HL-60 (cell line): ENCODE measurements around the gene DBNDD2.

Experiments
- POLR2AphosphoS5 ChIP-seq: IDR thresholded peaks from 2 replicates; pipeline ENCODE4 v1.6.1; 2012; ENCODE audit warnings: low read depth
- REST ChIP-seq: IDR thresholded peaks from 2 replicates; pipeline ENCODE4 v1.6.1; 2012; ENCODE audit warnings: low read depth; ENCODE audit not compliant: insufficient replicate concordance

- TF ChIP-seq REST (no peak), POLR2AphosphoS5 (no peak)
These were observed 44.1 kb downstream of the DBNDD2 start for GRCh38 chr20:45452238-45452637.
